HG03159 (cell line): Measurements from ENCODE around the gene ZNRD2.
"Not testable (repeated sequence)": the region's sequence is repeated elsewhere in the genome, so short reads cannot be mapped to it uniquely, and the experiment has no call there.

Experiments used
- ATAC-seq: cut with Tn5 transposase; IDR thresholded peaks from one replicate; pipeline ENCODE4 v1.9.1; 2021; ENCODE audit warnings: mild to moderate bottlenecking, moderate library complexity; ENCODE audit not compliant: unreplicated experiment

Gene ZNRD2

GRCh38 chr11:65569973-65570918 lies at the start of gene ZNRD2:
ZNRD2 (plus strand) TSS chr11:65570477; CDS start chr11:65570492, 15 bp downstream.
- peak; percentile 55 for ATAC-seq

DNA sequence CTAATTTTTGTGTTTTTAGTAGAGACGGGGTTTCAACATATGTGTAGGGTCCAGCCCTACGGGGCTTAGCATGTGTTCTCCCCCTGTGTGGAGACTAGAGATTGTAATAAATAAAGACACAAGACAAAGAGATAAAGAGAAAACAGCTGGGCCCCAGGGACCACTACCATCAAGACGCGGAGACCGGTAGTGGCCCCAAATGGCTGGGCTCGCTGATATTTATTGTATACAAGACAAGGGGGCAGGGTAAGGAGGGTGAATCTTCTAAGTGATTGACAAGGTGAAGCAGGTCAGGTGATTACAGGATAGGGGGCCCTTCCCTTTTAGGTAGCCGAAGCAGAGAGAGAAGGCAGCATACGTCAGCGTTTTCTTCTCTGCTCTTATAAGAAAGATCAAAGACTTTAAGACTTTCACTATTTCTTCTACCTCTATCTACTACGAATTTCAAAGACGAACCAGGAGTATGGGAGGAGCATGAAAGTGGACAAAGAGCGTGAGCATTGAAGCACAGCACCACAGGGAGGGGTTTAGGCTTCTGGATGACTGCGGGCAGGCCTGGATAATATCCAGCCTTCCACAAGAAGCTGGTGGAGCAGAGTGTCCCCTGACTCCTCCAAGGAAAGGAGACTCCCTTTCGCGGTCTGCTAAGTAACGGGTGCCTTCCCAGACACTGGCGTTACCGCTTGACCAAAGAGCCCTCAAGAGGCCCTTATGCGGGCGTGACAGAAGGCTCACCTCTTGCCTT lies 48.3 kb upstream of the ZNRD2 start:
- ATAC-seq = not testable (repeated sequence)

DNA sequence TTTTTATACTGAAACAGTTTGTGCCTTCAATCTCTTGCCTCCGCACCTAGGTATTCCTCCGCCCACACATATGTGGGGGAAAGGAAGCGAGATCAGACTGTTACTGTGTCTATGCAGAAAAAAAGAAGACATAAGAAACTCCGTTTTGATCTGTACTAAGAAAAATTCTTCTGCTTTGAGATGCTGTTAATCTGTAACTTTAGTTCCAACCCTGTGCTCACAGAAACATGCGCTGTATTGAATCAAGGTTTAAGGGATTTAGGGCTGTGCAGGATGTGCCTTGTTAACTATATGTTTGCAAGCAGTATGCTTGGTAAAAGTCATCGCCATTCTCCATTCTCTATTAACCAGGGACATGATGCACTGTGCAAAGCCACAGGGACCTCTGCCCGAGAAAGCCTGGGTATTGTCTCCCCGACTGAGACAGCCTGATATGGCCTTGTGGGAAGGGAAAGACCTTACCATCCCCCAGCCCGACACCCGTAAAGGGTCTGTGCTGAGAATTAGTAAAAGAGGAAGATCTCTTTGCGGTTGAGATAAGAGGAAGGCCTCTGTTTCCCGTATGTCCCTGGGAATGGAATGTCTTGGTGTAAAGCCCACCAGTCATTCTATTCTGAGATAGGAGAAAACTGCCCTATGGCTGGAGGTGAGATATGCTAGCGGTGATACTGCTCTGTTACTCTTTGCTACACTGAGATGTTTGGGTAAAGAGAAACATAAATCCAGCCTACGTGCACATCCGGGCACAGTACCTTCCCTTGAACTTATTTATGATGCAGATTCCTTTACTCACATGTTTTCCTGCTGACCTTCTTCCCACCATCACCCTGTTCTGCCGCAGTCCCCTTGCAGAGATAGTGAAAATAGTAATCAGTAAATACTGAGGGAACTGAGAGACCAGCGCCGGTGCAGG lies 47.3 kb upstream of the ZNRD2 start:
- not testable (repeated sequence) for ATAC-seq

GRCh38 chr11:65523631-65523968 lies 46.7 kb upstream of the ZNRD2 start:
- ATAC-seq = not testable (repeated sequence)

DNA sequence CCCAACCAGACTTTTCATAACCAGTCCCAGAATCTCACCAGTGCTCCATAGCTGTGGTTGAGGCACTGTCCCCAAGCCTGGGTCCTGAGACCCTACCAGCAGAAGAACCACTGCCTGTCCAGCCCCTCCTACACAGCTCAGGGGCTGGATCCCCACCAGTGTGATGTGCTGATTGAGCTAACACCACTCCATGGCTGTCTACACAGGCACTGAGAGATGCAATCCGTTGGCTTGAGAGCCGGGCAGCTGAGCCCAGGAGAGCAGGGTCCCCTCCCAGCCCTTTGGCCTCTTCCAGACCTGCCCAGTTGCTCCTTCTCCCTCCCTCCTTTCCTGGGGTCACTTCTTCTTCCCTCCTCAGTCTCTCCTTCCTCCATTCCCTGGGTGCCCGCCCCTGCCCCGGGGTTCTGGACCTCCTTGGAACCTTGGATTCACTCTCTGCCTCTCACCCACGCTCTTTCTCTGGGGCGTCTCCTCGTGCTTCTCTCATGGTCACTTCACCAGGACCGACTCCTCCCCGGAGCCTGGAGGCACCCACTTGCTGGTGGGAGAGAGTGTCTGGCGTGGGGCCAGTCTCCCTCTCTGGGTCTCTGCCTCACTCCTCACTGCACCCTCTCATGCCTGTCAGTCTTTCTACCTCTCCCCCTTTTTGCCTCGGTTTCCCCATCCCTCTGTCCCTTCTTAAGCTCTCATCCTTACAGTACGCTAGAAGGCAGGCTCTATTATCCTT lies 46.1 kb upstream of the ZNRD2 start:
- ATAC-seq = no peak

- peak; percentile 60 for ATAC-seq
These were observed 45.3 kb upstream of the ZNRD2 start, which contains the start of gene SCYL1 for GRCh38 chr11:65524741-65525545. SCYL1 (plus strand) TSS chr11:65525083; CDS start chr11:65525154, 71 bp downstream.

- no peak for ATAC-seq
These were observed 44.5 kb upstream of the ZNRD2 start for GRCh38 chr11:65525546-65526480.

DNA sequence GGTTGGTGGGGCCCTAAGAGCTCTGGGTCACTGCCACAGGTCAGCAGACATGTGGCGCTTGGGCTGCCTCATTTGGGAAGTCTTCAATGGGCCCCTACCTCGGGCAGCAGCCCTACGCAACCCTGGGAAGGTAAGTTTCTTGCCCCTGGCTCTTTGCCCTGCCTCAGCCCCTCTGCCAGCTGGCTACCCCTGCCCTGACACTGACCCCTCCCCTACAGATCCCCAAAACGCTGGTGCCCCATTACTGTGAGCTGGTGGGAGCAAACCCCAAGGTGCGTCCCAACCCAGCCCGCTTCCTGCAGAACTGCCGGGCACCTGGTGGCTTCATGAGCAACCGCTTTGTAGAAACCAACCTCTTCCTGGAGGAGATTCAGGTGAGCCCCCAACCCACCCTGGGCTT lies 43.5 kb upstream of the ZNRD2 start:
- ATAC-seq = no peak

DNA sequence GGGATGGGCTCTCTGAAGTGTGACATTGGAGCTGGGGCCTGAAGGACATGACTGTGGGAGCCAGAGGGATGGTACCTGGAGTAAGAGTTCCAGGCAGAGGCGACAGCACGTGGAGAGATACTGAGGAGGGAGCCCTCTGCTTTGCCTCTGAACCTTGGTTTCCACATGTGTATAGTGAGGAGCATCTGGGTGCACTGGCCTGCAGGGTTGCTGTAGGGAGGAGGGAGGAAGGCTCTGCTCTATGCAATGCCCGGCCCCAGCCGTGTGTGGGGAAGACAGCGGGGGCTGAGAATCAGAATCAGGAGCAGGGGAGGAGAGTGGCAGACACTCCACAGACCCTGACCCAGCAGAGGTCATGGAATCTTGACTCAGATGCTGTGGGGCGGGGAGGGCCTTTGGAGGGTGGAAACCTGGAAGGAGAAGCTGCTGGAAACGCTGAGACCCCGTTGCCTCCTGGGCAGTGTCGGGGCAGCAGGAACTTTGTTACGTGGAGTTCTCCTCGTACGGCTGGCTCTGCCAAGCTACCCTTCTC lies 41.4 kb upstream of the ZNRD2 start:
- ATAC-seq = no peak

- no peak for ATAC-seq
These were observed 40.7 kb upstream of the ZNRD2 start for GRCh38 chr11:65529475-65530156.

DNA sequence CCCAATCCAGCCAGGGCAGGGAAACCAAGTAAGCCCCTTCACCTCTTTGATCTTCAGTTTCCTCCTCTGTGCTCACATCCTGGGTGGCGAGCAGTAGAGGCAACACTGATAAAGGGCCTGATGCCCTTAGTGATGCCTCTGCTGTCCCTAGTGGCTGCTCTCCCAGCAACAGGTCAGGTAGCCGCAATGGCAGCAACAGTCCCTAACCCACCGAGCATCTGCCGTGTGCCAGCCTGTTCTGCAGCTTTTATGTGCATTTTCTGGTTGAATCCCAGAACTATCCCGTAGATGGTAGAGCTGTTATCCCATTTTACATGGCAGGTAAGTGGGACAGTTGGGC lies 40.1 kb upstream of the ZNRD2 start:
- ATAC-seq = no peak

- no peak for ATAC-seq
These were observed 37.8 kb upstream of the ZNRD2 start for GRCh38 chr11:65532388-65533064.

DNA sequence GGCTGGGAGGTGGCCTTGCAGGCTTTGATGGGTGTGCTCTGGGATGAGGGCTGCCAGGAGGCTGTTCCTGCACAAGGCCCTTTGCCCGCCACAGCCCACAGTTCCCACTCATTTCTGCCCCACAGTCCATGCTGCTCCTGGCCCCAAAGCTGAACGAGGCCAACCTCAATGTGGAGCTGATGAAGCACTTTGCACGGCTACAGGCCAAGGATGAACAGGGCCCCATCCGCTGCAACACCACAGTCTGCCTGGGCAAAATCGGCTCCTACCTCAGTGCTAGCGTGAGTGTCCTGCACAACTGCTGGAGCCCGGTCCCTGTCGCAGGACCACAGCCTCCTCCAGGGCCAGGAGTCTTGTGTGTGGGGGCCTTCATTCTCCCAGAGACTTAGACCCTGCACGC lies 35.2 kb upstream of the ZNRD2 start:
- ATAC-seq = no peak

DNA sequence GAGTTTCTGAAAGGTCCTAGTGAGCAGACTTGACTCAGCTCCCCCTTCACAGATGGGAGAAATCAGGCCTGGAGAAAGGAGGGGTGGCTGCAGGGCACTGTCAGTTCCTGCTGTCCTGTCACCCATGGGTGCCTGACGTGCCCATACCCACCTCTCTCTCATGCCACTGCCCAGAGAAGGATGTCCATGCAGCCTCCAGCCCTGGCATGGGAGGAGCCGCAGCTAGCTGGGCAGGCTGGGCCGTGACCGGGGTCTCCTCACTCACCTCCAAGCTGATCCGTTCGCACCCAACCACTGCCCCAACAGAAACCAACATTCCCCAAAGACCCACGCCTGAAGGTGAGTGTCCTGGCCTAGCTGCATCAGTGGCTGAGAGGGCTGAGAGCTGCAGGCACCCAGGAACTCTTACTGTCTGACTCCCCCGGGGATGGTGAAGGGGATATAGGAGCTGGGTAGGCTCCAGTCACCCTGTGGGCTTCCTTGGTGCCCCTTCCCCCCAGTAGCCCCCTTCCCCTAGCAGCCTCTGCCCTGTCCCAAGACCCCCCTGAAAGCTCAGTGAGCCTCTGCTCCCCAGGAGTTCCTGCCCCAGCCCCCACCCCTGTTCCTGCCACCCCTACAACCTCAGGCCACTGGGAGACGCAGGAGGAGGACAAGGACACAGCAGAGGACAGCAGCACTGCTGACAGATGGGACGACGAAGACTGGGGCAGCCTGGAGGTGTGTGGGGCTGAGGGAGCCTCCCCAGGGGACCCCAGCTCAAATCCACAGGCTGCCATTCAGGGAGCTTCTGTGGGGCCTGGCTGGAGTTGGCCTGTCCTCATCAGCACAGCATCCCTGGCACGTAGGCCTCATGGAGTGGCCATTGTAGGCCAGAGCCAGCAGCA lies 33.6 kb upstream of the ZNRD2 start:
- ATAC-seq = no peak

- ATAC-seq = no peak
These were observed 33.0 kb upstream of the ZNRD2 start for GRCh38 chr11:65537296-65537597.

DNA sequence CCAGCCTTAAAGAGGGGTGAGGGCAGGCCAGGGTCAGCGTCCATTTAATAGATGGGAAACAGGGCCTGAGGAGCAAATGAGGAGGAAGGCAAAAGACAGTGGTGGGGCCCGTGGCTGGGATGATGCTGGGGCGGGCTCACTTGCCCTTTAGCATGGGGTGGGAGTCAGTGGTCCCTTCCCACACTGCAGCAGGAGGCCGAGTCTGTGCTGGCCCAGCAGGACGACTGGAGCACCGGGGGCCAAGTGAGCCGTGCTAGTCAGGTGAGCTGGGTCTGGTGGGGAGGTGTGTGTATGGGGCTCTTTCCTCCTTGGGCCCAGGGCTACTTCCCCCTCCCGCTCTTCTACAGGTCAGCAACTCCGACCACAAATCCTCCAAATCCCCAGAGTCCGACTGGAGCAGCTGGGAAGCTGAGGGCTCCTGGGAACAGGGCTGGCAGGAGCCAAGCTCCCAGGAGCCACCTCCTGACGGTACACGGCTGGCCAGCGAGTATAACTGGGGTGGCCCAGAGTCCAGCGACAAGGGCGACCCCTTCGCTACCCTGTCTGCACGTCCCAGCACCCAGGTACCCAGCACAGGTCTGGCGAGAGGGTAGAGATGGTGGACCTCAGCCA lies 32.6 kb upstream of the ZNRD2 start:
- no peak for ATAC-seq
